ENCODE data around the gene TNNT1.

DNA sequence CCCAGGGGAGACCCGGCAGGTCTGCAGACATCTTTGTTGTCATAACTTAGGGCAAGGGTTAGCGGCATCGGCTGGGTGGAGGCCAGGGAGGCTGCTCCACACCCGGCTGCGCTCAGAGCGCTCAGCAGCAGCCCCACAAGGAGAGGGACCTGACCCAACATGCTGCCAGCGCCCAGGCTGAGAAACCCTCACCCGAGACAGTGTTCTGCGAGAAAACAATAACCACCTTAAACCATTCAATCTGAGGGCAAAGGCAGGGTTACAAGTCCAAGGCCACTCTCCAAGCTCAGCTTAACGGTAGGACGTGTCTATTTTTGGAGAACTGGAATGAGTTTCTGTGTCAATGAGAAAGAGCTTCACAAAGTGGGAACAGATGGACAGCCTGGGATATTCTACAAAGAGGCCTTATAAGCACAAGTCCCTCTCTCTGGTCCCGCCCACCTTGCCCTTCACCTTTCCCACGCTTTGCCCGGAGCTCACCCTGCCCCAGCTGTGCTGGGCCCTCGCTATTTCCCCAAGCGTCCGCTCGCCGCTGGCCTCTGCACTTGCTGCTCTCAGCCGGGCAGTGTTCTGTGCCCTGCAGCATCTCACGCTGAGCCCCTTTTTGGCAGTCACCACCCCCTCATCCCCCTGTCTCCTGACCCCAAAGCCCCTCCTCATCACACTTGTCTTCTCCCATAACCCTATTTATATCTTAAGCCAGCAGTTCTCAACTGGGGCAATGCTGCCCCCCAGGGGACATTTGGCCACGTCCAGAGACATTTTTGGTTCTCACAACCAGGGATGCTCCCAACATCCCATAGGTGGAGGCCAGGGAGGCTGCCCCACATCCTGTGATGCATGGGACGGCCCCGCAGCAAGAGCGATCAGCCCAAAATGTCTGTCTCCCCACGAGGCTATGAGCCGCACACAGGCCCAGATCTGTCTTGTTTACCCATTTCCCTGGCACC, 49.2 kb downstream of the TNNT1 start:
- TF ChIP-seq POLR2A (IDR thresholded peaks at IDR 0.05), result no peak
- TF ChIP-seq, protein P1, sequence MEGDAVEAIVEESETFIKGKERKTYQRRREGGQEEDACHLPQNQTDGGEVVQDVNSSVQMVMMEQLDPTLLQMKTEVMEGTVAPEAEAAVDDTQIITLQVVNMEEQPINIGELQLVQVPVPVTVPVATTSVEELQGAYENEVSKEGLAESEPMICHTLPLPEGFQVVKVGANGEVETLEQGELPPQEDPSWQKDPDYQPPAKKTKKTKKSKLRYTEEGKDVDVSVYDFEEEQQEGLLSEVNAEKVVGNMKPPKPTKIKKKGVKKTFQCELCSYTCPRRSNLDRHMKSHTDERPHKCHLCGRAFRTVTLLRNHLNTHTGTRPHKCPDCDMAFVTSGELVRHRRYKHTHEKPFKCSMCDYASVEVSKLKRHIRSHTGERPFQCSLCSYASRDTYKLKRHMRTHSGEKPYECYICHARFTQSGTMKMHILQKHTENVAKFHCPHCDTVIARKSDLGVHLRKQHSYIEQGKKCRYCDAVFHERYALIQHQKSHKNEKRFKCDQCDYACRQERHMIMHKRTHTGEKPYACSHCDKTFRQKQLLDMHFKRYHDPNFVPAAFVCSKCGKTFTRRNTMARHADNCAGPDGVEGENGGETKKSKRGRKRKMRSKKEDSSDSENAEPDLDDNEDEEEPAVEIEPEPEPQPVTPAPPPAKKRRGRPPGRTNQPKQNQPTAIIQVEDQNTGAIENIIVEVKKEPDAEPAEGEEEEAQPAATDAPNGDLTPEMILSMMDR (IDR thresholded peaks at IDR 0.05), result no peak

Measured in adrenal gland (tissue), 5 donors.